ENCODE results near the gene RLIM. TPM values are rescaled to one million over a fixed set of nuclear protein-coding genes. Genes with fewer than 3 reads are reported as not detected.
"Not testable (repeated sequence)": the region's sequence is repeated elsewhere in the genome, so short reads cannot be mapped to it uniquely, and the experiment has no call there.

RLIM gene
- 10 to 100 TPM; 33.3 to 55.2 (median 41.9) TPM for total RNA-seq

DNA sequence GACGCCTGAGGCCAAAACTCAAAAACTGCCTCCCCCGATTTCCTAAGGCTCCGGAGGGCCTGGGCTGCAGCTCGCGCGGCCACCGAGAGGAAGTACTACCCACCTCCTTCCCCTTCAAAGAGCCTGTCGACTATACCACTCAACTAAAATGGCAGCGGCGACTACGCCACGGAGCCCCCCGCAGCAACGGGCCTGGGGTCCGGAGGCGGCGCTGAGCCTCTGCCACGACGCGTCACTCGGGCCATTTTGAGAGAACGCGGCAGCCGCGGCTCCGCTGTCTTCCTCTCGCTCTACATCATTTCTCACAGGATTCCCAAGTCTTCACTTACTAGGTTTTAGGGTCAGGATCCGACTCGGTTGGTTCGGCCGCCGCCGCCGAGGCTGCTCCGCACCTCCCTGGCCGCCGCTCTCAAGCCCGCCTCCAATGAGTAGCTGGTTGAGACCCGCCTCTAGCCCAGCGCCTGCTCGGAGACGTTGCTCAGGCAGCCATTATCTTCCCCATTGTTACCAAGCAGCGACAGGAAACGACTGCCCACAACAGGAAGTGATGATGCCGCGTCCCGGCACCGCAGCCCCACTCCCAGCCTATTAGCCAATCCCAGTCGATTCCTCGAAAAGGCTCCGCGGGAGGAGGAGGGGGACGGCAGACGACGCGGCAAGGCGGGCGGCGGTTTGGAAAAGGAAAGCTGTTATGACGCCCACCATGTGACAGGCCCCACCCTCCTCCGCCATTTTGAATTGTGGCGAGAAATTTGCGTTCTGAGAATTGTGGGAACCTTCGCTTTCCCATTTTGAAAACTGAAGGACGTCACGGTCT, at the start of gene RLIM:
TSS of gene RLIM (minus strand) at position 532 of the 817 bp plus-strand sequence. CDS start 18,647 bp downstream, outside the sequence.
- Histone ChIP-seq H3K36me3 (no peaks in the 10 kb centered on the region), H3K27ac (peak within 1 kb of the TSS; percentile 92 to 96 (median 94)), H3K4me1 (no peaks in the 10 kb centered on the region), H3K4me3 (replicated peaks in 1 of 3) (peak within 1 kb of the TSS; percentile 47 to 81 (median 49)), H3K27me3 (no peaks in the 10 kb centered on the region), H3K9me3 (no peaks in the 10 kb centered on the region)
- DNase-seq: peak; percentile 93 to 94
- 0 to 6% methylated on average over 8 to 25 of the region's 66 CpGs for WGBS, 2 donors
- TF ChIP-seq POLR2A (IDR thresholded peaks at IDR 0.05): peak in 1 of 2 donors; percentile 86
- TF ChIP-seq, protein P1, sequence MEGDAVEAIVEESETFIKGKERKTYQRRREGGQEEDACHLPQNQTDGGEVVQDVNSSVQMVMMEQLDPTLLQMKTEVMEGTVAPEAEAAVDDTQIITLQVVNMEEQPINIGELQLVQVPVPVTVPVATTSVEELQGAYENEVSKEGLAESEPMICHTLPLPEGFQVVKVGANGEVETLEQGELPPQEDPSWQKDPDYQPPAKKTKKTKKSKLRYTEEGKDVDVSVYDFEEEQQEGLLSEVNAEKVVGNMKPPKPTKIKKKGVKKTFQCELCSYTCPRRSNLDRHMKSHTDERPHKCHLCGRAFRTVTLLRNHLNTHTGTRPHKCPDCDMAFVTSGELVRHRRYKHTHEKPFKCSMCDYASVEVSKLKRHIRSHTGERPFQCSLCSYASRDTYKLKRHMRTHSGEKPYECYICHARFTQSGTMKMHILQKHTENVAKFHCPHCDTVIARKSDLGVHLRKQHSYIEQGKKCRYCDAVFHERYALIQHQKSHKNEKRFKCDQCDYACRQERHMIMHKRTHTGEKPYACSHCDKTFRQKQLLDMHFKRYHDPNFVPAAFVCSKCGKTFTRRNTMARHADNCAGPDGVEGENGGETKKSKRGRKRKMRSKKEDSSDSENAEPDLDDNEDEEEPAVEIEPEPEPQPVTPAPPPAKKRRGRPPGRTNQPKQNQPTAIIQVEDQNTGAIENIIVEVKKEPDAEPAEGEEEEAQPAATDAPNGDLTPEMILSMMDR (IDR thresholded peaks at IDR 0.05): no peak
- intact Hi-C loops (cut with DNase I): no loop called here

- intact Hi-C loops (cut with DNase I): no loop called here
- DNase-seq: no peak
These were observed 41.8 kb upstream of the RLIM start for GRCh38 chrX:74656079-74656745.

GRCh38 chrX:74654953-74655352, 40.5 kb upstream of the RLIM start:
- H3K36me3 ChIP-seq; H3K27me3 ChIP-seq; H3K4me3 ChIP-seq (replicated peaks in 1 of 3); H3K9me3 ChIP-seq; DNase-seq; H3K27ac ChIP-seq; H3K4me1 ChIP-seq; intact Hi-C loops (cut with DNase I): not testable (repeated sequence)
- 87 to 92% methylated on average over 4 of the region's 4 CpGs for WGBS, 2 donors

More at GRCh38 chrX:74656079-74656745, 41.8 kb upstream of the RLIM start:
- 13% methylated on average over 6 of the region's 6 CpGs; no CpG with 5 or more reads in 1 of the 2 donors for WGBS, 2 donors
- H3K4me1 ChIP-seq: no peaks in the 10 kb centered on the region
- no peaks in the 10 kb centered on the region for H3K9me3 ChIP-seq
- no peak for TF ChIP-seq POLR2A (IDR thresholded peaks at IDR 0.05)
- TF ChIP-seq, protein P1 (IDR thresholded peaks at IDR 0.05): no peak
- H3K27me3 ChIP-seq: no peaks in the 10 kb centered on the region
- H3K4me3 ChIP-seq (replicated peaks in 1 of 3): no peak overlapping the region
- H3K27ac ChIP-seq: no peak overlapping the region
- no peaks in the 10 kb centered on the region for H3K36me3 ChIP-seq

DNA sequence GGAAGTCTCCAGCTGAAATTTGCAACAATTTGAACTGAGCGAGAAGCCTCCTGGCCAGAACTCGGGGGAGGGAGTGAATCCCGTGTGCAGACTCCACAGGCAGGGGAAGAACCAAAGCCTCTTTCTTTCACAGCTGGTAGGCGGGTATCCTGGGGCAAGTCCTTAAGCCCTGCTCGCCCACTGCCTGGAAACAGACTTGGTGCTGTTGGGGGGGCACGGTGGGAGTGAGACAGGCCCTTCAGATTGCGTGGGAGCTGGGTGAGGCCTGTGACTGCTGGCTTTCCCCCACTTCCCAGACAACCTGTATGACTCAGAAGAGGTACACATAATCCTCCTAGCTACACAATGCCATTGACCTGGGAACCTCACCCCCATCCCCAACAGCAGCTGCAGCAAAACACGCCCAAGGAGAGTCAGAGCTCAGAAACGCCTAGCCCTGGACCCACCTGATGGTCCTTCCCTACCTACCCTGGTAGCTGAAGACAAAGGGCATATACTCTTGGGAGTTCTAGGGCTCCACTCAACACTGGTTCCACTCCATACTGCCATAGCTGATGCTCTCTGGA, 22.4 kb upstream of the RLIM start:
- Histone ChIP-seq H3K27me3 (no peaks in the 10 kb centered on the region), H3K27ac (no peak overlapping the region), H3K9me3 (no peaks in the 10 kb centered on the region), H3K4me1 (no peaks in the 10 kb centered on the region), H3K36me3 (no peaks in the 10 kb centered on the region), H3K4me3 (replicated peaks in 1 of 3) (no peak overlapping the region)
- intact Hi-C loops (cut with DNase I): no loop called here
- DNase-seq: no peak
- TF ChIP-seq POLR2A (IDR thresholded peaks at IDR 0.05): no peak
- TF ChIP-seq, protein P1 (IDR thresholded peaks at IDR 0.05): no peak
- WGBS, 2 donors: 93 to 96% methylated on average over 4 to 8 of the region's 9 CpGs

- WGBS, 2 donors: 0% methylated on average over 14 of the region's 15 CpGs
- no peaks in the 10 kb centered on the region for H3K36me3 ChIP-seq
- H3K4me3 ChIP-seq (replicated peaks in 1 of 3): peak overlapping the region; percentile 47 to 81 (median 49)
- peak overlapping the region; percentile 92 to 96 (median 94) for H3K27ac ChIP-seq
- DNase-seq: peak in 1 of 2 donors; percentile 1
- intact Hi-C loops (cut with DNase I): no loop called here
- H3K27me3 ChIP-seq: no peaks in the 10 kb centered on the region
- no peaks in the 10 kb centered on the region for H3K4me1 ChIP-seq
- no peaks in the 10 kb centered on the region for H3K9me3 ChIP-seq
- TF ChIP-seq, protein P1 (IDR thresholded peaks at IDR 0.05): no peak
- no peak for TF ChIP-seq POLR2A (IDR thresholded peaks at IDR 0.05)
These were observed 893 bp downstream of the RLIM start for GRCh38 chrX:74613370-74614092.

All from thyroid gland (tissue), 4 donors.